ENCODE data around the gene SLC25A19.

SLC25A19 gene

DNA sequence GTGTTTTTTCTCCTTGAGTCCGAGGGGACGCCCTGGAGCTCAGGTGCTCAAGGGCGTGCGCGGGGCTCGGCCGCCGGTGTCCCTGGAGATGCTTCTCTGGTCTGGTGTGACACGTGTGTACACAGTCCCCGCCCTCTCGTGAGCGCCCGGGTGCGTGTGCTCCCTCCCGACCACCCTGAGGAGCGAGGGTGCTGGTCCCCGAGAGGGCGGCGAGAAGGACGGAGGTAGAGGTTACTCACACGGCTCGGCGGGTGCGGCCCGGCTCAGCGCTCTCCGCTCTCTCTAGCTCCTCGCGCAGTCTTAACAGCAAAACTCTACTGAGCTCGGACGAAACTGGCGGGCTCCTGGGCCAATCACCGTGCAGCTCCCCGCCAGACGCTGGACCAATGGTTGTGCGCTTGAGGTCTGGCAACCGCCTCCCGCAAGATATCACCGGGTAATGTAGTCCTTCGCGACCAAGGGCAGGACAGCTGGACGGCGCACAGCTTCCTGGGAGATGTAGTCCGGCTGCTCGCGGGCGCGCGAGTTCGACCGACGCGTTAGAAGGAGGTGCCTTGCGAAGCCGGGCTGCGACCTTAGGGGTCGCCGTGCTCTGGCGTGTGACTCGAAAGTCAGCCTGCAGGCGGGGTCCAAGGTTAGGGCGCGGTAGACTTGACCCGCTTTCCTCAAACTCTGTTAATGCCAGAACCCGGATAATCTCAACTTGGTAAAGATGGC lies at the start of gene SLC25A19:
Gene SLC25A19 (minus strand): TSS at position 319 of the 717 bp plus-strand sequence. CDS start 2,669 bp downstream, outside the sequence.
- peak; percentile 88 for DNase-seq

DNA sequence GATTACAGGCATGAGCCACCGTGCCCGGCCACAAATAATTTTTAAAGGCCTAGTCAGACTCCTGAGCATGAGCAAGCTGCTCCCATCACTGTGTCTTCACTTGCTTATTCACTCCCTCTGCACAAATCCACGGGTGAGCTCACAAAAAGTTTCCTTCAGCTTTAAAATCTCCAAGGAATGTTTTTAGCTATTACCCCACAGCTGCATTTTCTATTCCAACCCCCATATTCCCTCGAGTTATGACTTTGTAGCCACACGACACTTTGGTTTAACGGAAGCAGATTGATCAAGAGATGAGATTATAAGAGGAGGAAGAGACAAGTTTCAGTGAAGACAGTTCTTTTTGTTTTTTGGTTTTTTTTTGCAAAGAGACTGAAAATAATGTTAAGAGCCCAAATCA lies 49.1 kb upstream of the SLC25A19 start:
- DNase-seq: no peak

DNA sequence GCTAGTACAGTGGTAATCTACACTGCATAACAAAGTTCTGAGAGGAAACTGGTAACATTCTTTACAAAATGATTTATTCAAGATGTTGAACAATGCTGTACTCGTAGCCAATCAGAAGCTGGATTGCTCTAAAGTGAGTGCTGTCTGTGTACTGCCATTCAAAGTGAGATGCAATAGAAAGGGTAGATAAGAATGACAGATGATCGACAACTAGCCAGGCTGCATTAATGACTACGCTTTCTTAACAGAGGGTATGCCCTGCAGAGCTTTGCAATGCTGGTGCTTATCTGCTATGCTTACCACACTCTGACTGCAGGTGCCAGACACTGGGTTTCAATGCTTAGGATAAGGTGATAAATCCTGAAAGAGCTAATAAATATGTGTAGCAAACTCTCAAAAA lies 46.1 kb upstream of the SLC25A19 start:
- DNase-seq: no peak

DNA sequence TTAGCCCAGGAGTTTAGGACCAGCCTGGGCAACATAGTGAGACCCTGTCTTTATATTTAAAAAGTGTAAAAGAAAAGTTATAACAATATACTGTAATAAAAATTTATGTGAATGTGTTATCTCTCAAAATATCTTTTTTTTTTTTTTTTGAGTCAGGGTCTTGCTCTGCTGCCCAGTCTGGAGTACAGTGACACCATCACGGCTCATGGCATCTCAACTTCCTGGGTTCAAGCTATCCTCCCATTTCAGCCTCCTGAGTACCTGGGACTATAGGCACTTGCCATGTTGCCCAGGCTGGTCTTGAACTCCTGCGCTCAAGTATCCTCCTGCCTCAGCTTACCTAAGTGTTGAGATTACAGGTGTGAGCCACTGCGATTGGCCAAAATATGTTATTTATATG lies 45.5 kb upstream of the SLC25A19 start:
- DNase-seq: no peak

DNA sequence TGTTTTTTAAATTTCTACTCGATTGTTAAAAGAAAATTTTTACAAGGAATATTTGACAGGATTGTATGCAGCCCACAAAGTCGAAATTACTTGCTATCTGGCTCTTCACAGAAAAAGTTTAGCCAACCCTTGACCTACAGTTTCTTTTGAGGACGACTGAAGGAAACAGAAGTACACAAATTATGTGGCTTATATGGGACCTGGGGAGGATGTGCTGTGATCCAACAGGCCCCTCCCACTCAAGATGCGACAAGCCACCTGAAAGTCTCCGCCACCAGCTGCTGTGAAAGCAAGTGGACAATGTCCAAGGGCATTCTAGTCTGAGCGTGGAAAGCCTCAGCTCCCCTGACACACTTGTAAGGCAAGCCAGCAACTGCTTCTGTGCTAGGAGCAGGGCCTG lies 42.4 kb upstream of the SLC25A19 start:
- DNase-seq: no peak

DNA sequence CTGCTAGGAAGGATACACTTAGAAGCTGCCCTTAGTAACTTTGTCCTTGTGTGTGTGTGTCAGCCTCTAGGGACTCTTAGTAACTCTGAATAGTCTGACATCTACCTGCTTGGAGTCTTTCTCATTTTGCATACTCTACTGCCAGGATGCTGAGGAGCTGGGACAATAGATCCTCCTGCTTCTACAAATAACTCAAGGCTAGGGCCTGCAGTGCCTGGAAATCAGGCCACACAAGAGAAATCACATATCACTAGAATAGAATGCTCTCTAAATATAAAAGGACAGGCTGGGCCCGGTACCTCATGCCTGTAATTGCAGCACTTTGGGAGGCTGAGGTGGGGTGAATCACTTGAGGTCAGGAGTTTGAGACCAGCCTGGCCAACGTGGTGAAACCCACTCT lies 38.5 kb upstream of the SLC25A19 start:
- DNase-seq: no peak

DNA sequence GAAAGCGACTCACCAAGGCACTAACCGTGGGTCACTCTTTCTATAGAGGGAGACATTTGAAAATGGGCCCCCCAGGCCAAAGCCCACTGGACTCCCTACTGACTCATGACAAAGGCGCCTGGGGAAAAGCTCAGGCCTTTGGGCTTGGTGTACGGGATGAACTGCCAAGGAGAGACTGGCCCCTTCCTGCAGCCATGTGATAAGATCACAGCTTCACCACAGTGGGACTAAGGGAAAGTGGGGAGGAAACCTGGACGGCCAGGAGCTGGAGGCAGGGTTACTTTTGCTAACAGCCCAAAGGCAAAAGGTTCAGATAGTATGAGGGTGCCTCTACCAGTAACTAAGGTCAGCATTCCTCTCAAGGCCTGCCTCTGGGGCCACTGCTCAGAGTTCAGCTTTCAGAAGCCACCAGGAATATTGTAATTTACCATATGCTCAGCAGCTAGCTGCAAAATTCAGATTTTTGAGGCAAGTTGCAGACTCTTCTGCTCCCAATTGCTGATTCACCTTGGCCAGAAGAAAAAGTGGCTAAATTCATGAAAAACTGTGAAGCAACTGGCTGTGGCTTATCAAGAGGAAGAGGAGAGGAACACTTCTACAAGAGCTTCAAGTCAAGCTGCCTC lies 37.1 kb upstream of the SLC25A19 start:
- DNase-seq: no peak

DNA sequence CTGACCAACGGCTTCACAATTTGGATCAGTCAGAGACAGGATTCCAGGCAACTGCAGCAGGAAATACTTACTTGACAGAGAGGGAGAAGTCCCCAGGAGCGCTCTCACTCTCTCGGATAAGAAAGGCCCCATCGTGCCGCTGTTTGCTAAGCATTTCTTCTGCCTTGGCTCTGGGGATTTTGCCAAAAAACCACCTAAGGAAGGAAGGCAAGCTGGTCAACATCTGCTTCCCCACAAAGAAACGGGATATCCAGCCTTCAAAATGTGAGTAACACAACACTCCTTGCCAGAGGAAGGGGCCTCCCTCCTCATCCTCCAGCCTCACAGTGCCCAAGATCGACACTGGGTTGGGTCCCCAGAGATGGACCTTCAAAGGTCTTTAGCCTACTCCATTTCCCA lies 36.6 kb upstream of the SLC25A19 start:
- no peak for DNase-seq

DNA sequence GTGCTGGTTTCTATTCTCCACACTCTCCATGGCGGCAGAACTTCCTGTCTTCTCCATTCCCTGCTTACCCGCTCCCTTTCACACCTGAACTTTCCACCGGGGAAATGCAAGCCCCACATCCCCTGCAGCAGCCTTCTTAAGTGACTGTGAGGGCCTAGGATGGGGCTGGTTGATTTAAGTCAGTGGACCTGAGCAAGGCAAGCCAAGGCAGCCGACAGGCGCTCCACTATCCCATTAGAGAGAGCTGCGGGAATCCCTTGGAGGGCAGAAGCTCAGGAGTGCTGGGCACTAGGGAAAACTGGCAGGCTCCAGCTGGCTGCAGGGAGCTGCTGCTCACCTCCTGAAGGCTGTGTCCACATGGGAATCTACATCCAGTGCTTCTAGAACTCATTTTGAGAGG lies 36.1 kb upstream of the SLC25A19 start:
- no peak for DNase-seq

DNA sequence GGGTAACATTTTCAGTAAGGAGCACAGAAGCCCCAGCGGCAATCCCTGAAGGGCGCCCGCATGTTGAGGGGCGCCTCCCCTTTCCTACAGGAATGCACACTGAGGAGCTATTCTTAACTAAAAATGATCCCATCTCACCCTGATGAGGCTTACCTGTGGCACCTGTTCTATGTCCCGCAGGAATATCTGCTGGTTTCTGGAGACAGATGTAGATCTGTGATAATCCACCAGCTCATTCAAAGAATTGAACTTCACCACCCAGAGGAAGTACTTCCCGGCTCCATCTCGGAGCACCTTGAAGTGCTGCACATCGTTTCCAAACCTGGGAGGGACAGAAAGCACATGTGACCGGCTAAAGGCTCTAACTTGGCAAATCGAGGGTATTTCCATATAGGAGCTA lies 32.3 kb upstream of the SLC25A19 start:
- DNase-seq: no peak

DNA sequence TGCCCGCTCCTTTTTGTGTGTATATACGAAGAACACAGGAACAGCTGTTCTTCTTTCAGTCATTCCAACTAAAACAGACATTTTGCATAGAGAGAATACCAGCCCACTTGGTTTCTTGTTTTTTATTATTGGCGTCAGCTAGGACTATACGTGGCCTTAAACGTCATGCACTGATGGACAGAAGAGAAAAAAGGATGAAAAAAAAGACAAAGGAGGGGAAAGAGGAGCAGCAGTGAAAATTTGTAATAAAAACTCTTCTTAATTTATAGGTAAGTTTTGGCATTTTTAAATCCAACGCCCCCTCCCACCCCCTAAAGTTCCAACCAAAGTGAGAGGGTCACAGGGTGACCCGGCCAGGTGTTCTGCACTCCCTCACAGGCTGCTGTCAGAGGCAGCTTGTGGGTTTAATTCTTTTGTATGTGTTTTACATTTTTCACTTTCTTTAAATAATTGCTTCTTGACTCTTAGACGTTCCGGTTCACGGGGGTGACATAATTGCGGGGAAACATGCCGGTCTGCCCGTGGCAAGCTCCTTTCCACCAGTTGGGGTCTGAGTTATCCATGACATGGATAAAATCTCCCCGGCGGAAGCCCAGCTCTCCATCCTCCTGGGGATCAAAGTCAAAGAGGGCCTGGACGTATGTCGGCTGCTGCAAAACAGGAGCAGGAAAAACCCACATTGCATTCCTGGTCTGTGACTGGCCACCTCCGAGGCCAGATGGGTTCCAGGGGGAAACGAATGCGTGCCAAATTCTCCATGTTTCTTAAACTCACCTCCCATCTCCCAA lies 30.9 kb upstream of the SLC25A19 start:
- no peak for DNase-seq

DNA sequence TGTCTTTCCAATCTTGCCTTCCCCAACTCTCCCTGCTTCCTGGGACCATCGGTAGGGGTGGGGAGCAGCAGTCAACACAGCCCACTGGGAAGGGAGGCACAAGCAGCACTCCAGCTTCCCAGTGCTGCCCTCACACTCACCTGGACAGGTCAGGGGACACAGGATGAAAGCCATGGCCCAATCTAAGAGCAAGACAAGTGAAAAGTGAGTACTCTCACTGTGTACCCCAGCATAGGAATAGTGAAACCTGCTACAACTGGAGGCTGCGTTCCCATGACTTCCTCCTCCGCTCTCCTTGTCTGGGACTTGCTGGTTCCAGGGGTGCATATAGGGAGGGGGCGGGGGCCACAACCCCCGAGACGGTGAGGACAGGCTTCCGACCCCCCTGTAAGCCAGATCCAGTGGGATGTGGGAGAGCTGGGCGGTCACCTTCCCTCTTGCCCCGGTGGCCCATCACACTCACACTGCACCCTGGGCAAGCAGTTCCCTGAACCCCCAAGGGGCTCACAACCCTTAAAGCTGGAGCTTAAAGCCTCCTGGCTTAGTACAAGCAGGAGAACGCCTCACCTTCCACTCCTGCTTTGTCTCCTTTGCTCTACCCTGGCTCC lies 29.5 kb upstream of the SLC25A19 start:
- no peak for DNase-seq

DNA sequence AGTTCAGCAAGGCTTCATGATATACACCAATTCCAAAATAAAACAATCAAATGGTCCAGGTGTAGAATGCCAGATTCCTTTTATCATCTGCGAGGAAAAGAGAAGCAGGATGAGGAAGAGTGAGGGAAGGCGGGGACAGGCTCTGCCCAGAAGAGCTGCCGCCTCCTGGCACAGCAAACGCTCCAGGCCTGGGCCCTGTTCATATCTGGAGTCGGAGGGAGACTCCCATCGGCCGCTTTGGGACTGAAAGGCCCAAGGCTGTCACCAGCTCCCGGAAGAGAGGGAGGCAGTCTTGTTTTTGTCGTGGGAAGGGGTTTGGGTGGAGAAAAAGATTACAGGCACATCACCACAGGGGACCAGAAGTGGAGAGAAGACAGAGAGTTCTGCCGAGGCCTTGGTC lies 29.0 kb upstream of the SLC25A19 start:
- no peak for DNase-seq

DNA sequence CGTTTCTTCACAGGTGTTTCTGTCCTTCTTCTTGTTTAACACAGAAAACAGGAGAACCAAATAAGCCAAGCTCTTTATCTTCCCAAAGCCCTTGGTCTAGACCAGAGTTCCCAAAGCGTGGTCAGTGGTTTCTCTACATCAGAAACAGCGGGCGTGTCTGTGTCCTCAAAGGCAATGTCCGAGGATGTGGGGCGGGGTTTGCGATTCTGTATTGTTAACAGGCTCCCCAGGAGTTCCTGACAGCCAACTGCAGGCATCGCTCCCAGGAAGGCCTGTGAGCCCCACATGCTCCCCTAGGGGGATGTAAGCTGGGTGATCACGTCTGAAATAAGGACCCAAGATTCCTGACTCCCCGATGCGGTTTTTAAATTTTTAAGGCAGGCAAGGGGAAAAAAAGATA lies 28.4 kb upstream of the SLC25A19 start:
- no peak for DNase-seq

DNA sequence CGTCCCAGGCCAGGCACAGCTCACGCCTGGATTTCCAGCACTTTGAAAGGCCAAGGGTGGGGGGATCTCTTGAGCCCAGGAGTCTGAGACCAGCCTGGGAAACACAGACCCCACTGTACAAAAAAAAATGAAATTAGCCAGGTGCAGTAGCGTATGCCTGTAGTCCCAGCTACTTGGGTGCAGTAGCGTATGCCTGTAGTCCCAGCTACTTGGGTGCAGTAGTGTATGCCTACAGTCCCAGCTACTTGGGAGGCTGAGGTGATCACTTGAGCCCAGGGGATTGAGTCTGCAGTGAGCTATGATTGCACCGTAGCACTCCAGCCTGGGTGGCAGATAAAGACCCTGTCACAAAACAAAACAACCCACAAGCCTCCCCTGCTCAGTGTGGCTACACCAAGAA lies 27.0 kb upstream of the SLC25A19 start:
- DNase-seq: no peak

DNA sequence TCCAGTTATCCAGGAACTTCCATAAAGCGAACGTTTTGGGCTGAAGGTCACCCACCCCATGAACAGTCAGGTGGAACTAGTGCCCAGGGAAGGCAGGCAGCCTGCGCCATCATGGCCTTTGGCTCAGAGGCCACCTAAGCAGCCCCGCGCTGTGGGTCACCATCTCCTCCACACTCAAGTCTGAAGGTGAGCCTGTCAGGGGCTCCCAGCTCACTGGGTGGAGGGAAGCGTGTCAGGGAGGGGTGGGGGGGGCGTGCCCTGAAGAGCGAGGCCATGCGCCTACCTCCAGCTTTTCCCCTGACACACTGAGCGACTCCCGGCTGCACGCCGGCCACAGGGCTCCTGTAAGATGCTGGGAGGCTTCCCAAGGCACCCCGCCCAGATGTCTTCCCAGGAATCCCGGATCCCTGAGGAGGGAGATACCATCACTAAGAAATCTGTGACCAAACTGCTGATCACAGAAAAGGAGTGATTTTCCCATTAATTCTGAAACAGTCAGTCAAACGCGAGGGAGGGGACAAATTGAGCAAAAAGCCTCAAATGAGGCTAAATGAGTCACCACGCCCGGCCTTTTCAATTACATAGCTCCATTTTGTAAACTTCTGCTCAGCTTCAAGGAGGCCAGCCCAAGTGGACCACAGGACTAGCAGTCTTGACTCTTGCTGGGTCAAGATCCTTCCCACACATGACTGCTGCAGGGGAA lies 26.5 kb upstream of the SLC25A19 start:
- DNase-seq: no peak

DNA sequence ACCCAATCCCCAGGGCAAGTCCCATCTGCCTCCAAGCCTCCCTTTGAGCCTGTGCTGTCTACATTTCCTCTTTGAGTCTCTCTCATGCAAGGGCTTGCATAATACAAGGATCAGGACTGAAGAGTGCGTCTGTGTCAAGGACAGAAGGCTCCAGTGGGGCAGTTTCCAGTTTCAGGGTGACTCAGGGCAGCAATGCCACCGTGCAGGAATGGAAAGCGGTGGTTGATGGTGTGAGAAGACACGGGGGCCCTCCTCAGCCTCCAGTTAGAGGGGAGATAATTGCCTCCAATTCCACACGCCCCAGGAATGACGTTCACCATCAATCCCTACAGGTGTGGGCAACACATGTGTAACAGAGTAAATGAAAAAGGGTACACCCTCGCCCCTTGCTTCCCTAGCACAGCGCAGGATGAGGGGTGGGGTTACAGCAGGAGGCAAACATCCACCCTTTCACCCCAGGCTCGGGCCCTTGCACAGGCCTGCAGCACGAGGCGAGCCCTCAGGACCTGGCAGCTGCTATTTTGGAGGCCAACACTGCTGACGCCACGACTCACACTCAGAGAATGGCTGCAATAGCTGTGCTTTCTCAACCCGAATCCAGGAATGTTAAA lies 24.8 kb upstream of the SLC25A19 start:
- no peak for DNase-seq

DNA sequence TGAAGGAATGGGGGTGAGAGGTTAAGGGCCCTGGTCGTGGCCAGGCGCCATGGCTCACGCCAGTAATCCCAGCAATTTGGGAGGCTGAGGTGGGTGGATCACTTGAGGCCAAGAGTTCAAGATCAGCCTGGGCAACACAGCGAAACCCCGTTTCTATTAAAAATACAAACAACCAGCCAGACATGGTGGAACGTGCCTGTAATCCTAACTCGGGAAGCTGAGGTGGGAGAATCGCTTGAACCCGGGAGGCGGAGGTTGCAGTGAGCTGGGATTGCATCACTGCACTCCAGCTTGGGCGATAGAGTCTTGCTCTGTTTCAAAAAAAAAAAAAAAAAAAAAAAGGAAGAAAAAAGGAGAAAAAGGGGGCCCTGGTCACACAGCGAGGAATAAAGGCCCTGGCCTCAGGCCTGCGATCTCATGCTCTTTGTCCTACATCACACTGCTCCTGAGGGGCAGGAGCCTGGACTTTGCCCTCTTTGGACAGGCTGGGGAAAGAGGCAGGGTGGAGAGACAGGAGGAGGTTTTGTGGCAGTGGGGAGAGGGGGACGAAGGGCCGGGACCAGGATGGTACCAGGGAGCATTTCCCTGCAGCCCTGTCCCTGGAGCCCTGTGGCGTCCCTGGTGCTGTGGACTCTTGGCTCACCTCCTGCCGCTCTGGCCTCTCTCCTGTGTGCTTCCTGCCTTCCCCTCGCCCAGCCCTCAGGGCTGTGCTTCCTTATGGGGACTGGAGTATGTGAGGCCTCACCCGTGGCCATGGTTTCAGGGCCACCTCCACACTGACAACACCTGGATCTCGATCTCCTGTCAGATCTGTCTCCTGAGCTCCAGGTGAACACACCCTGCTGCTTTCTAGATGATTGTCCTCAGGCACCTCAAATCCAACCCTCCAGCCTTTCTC lies 19.7 kb upstream of the SLC25A19 start:
- no peak for DNase-seq

DNA sequence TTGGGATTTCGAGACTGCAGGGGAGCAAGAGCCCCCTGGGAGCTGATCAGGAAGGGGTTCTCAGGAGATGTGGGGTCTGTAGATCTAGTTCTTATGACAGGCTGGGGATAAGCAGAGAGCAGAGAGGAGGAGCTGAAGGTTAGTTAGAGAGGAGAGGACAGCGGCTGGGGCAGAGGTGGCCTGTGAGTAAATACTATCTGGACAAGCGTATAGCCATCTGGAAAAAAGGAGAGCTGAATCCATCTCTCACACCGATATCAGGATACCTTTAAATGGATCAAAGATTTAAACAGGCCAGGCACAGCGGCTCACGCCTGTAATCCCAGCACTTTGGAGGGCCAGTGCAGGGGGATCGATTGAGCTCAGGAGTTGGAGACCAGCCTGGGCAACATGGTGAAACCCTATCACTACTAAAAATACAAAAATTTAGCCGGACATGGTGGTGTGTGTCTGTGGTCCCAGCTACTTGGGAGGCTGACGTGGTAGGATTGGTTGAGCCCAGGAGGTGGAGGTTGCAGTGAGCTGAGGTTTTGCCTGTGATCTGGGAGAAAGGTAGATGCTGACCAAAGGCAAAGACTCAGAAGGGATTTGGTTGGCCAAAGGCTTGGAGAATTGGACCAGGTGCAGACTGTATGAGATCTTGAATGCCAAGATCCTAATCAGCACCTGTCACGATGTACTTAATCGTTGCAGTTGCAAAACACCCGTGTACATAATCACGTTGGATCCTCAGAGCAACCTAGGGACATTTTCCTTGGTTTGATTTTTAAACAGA lies 18.9 kb upstream of the SLC25A19 start:
- DNase-seq: no peak

DNA sequence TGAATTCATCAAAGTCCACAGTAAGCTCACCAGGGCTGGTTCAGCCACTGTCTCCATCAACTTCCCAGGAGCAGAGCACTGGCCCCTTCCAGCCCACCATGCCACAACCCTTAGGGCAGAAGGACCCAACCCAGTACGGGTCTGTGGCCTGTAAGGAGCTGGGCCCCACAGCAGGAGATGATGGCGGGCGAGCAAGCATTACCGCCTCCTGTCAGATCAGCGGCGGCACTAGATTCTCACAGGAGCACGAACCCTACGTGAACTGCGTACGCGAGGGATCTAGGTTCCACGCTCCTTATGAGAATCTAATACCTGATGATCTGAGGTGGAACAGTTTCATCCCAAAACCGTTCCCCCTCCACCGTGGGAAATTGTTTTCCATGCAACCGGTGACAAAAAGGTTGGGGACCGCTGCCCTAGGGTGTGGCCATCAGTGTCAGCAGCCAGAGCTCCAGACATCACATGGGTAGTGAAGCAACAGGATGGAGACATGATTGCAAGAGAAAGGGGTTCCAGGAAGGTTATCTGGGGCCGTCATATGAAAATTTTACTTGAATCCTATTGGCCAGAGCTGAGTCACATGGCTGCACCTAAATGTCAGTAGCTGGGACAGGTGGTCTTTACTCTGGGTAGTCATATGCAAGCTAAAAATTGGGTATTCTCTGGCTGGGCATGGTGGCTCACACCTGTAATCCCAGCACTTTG lies 12.4 kb upstream of the SLC25A19 start:
- no peak for DNase-seq

Measured in DMS79 (cell line).